GM18507 (cell line): Measurements from ENCODE around the gene S100G.

Experiments
- DNase-seq: peaks from one replicate; pipeline ENCODE4 v3.0.0; 2011; ENCODE audit warnings: low read depth; ENCODE audit not compliant: insufficient read length; ENCODE audit errors: extremely low spot score
- FAIRE-seq: peaks from 2 replicates; lab custom pipeline; 2011; peaks lifted over from hg19 to GRCh38; lab: Jason Lieb, UNC

Gene S100G

DNA sequence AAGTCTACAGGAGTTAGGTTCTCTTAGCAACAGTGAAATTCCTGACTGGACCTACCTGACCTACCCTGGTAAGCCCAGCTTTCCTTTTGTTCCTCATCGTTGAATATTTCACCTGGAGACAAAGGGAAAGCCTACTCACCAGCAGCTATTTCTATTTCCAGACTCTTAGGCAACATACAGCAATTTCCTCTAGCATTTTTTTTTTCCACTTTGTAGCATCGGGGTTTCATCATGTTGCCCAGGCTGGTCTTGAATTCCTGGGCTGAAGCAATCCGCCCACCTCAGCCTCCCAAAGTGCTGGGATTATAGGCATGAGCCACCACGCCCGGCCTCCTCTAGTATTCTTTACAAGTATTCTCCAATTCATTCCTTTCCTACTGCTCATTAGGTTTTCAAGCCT lies 6.8 kb upstream of the S100G start:
- no peak for FAIRE-seq

DNA sequence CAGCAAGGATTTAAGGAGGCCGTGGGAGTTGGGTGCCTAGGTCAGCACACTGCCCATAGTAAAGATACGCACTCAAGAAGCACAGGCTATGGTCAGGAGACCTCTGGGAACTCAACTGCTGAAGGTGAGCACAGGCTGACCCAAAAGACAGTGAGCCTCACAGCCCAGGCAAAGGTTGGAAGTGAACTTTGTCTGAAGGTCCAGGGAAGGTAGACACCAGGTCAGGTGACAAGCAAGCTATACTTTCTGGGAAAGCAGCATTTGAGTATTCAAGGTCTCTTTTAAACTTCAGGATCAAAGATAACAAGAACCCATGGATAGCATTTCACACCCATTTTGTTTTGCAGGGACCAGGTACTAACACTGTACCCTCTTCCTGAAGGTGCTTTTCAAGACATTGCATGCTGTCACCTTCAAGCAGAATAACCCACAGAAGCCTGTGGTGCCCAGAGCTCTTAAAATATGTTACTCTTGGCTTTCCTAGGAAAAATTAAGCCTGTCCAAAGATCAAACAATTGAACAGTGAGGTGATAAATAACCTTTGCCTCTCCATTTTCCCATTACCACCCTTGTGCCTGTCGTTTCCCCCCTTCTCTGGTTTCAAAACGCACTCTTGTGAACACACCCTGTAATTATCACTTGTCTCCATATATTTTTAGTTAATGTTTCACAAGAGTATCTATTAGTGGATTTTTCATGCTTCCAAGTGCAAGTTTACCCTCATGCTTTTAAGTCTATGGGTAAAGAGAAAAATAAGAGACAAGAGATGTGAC lies 3.4 kb upstream of the S100G start:
- DNase-seq (no peak), FAIRE-seq (no peak)

More for the DNA sequence above, 6.8 kb upstream of the S100G start:
- DNase-seq: no peak

- no peak for FAIRE-seq
- DNase-seq: no peak
Measured at GRCh38 chrX:16651391-16652024, 1.6 kb downstream of the S100G start.

GRCh38 chrX:16653424-16653823 lies 3.5 kb downstream of the S100G start:
- no peak for DNase-seq
- FAIRE-seq: no peak

- DNase-seq (no peak), FAIRE-seq (no peak)
Measured at GRCh38 chrX:16654093-16654492, 4.1 kb downstream of the S100G start.

GRCh38 chrX:16658284-16658683 lies 8.3 kb downstream of the S100G start:
- FAIRE-seq: no peak
- no peak for DNase-seq

DNA sequence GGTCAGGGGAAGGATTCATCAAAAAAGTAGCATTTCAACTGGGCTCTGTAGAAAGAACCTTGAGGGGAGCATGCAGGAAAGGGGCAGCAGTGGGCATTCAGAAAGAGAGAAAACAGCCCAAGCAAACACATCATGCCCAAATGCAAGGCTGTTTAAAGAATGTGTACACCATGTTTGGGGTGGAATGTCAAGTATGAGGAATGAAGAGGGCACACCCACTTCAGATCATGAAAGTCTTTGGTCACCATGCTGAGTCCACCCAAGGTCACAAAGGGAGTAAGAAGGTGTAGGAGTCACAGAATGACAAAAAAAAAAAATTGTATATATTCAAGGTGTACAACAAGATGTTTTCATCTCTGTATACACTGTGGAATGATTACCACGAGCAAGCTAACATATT lies 9.4 kb downstream of the S100G start:
- FAIRE-seq: no peak
- DNase-seq: no peak

GRCh38 chrX:16661495-16661894 lies 11.5 kb downstream of the S100G start:
- DNase-seq: no peak
- no peak for FAIRE-seq

DNA sequence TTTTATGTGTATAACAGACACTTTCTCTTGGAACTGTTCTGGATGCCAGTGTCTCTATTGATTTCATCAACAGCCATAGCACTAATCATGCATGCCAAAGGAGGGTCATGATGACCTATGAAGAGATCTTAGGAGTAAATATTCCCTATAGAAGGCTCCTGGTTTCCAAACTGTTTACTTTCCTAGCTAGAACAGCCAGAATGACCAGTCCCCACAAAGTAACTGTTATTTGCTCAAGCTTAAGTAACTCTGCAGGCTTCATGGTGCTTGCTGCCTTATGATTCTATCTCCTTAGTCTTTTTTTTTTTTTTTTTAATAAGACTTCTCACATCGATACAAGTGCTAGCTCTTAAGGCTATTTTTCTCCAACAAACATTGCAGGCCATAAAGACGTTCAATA lies 12.4 kb downstream of the S100G start:
- DNase-seq (no peak), FAIRE-seq (no peak)

- no peak for FAIRE-seq
- DNase-seq: no peak
Measured at GRCh38 chrX:16664074-16664473, 14.1 kb downstream of the S100G start.

DNA sequence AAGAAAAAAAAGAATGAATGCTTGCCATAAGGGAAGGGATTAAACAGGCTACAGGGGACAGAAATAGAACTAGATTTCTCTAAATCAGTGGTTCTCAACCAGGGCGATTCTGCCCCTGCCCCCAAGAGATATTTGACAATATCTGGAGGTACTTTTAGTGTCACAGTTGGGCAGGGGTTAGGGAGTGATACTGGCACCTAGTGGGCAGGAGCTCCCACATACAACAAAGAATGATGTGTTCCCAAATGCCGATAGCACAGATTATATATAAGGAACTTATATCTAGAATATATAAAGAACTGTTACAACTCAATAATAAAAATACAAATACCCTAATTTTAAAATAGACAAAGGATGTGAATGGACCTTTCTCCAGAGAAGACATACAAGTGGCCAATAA lies 14.7 kb downstream of the S100G start:
- no peak for DNase-seq
- no peak for FAIRE-seq

GRCh38 chrX:16665089-16665488 lies 15.1 kb downstream of the S100G start:
- FAIRE-seq: no peak
- DNase-seq: no peak

DNA sequence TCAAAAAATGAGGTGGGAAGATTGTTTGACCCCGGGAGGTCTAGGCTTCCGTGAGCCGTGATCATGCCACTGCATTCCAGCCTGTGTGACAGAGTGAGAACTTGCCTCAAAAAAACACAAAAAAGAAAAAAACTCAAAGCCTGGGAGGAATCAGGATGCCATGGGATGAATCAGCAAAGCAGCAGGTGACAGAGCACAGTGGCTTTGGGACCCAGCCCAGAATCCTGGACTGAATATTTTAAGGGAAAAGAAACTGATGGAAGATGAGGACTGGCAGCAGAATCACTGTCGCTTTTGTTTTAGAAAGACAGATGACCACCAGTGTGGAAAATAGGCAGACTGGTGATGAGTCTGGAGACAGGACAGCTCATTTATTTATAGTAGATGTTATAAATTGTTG lies 16.6 kb downstream of the S100G start:
- DNase-seq (no peak), FAIRE-seq (no peak)

GRCh38 chrX:16671005-16671404 lies 21.0 kb downstream of the S100G start:
- DNase-seq: no peak
- FAIRE-seq: peak; percentile 67

DNA sequence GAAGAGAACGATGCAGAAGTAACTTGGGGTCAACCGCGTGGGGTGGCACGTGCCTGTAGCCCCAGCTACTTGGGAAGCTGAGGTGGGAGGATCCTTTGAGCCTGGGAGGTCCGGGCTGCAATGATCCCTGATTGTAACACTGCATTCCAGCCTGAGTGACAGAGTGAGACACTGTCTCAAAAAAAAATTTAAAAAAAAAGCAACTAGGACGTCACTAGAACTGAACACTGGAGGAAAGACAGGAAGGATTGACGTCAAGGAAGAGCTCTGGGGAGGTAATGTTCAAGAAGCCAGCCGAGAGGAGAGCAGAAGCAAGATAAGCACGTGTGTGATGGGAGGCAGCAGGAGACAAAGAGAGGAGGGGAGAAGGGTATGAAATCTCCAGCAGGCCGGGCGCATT lies 28.7 kb downstream of the S100G start:
- DNase-seq: no peak
- no peak for FAIRE-seq

DNA sequence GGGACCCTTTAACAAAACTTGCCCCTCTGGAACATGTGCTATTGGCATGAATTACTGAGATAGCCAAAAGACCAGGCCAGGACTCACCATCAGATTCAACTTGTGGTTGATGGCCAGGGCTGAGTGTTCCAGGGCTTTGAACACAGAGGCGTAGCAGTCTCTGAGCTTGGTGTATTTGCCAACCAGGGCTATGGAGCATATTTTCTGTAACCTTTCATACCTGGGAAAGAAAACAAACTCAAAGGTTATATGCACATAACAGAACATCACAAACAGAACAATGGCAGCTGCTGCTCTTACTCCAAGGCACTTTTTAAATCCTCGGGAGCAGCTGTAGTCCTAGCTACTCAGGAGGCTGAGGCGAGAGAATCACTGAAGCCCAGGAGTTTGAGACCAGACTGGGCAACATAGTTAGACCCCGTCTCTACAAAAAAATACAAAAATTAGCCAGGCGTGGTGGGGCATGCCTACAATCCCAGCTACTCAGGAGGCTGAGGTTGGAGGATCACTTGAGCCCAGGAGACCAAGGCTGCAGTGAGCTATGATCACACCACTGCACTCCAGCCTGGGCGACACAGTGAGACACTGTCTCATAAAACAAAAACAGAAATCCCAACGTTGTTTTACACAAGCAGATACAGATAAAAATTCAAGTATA lies 33.2 kb downstream of the S100G start:
- DNase-seq: no peak
- no peak for FAIRE-seq

GRCh38 chrX:16687514-16687913 lies 37.6 kb downstream of the S100G start:
- FAIRE-seq: no peak
- no peak for DNase-seq

- no peak for DNase-seq
Measured at GRCh38 chrX:16695079-16695676, 45.2 kb downstream of the S100G start.

GRCh38 chrX:16696956-16697355 lies 47.0 kb downstream of the S100G start:
- no peak for FAIRE-seq
- DNase-seq: no peak

More at GRCh38 chrX:16695079-16695676, 45.2 kb downstream of the S100G start:
- FAIRE-seq: peak; percentile 87

- no peak for DNase-seq
- no peak for FAIRE-seq
Measured at GRCh38 chrX:16699389-16699788, 49.4 kb downstream of the S100G start.
